HuH-7 (cell line): ENCODE results near the gene ARFGEF2.
"Not testable (repeated sequence)": the region's sequence is repeated elsewhere in the genome, so short reads cannot be mapped to it uniquely, and the experiment has no call there.

Experiments used
- DNase-seq: peaks from one replicate; pipeline ENCODE4 v3.0.0; 2011; ENCODE audit warnings: low spot score

ARFGEF2 gene

GRCh38 chr20:48956052-48956451, 34.5 kb downstream of the ARFGEF2 start:
- DNase-seq, result no peak

DNA sequence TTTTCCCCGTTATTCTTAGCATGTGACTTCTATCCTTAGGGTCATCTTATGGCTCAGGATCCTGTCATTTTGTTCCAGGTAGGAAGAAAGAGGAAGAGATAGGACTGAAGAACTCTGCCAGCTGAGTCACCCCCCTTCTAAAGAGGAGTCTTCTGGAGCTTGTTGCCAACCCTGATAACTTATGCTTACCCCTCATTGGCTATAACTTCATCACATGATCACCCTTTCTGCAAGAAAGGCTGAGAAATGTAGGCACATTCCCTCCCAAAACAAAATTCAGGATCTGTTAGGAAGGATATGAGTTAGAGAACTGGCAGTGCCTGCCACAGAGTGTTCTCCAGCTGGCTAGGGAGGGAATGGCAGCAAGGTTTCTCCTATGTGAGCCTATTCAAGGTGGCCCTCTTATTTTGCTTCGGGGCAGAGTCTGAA, 35.6 kb downstream of the ARFGEF2 start:
- no peak for DNase-seq

DNA sequence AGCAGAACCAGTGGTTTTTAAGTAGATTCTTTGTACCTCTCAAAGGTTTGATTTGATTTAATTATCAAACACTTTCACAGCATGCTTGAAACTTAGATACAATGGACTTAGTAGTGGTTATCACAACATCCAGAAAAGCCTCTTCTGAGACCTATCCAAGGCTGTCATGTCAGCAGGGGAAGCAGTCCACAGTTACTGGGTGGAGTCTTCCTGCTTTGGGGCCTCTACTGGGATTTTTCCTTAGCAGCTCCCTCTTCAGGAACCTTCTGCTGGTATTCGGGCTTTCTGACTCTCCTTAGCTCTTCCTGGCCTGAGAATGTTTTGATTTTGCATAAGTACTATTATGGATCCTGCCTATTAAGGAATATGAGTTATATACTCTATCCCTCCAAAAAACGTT, 36.0 kb downstream of the ARFGEF2 start:
- no peak for DNase-seq

- no peak for DNase-seq
Observed at GRCh38 chr20:48958743-48959142, 37.2 kb downstream of the ARFGEF2 start.

- no peak for DNase-seq
Observed at GRCh38 chr20:48959899-48960550, 38.5 kb downstream of the ARFGEF2 start.

GRCh38 chr20:48962421-48962820, 40.9 kb downstream of the ARFGEF2 start:
- DNase-seq, result no peak

DNA sequence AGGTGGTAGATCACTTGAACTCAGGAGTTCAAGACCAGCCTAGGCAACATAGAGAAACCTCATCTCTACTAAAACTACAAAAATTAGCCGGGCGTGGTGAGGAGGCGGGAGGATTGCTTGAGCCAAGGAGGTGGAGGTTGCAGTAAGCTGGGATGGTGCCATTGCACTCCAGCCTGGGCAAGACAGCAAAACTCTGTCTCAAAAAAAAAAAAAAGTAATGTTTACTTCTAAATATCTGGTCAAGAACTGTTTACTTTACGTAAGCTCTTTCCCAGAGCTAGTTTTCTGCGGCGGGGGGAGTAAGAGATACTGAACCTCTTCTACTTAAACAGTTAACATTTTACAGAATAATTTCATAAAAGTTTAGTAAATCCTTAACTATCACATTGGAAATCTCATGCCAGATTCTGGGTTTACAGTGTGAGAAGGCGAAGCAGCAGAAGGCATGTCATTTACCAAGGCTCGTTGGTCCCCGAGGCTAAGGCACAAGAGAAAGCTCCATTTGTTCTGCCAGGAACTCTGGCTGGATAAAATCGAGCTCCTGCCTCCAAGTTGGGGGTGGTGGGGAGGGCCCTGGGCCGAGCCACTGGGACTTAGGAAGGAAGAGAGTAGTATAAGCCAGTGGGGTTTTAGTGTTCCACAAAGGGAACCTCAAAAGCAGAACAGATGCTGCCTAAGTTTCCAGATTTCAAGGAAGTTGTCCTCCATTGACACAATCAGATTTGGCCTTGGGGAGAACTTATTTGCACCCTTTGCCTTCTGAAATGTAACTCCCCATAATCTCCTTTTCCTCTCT, 41.7 kb downstream of the ARFGEF2 start:
- no peak for DNase-seq

DNA sequence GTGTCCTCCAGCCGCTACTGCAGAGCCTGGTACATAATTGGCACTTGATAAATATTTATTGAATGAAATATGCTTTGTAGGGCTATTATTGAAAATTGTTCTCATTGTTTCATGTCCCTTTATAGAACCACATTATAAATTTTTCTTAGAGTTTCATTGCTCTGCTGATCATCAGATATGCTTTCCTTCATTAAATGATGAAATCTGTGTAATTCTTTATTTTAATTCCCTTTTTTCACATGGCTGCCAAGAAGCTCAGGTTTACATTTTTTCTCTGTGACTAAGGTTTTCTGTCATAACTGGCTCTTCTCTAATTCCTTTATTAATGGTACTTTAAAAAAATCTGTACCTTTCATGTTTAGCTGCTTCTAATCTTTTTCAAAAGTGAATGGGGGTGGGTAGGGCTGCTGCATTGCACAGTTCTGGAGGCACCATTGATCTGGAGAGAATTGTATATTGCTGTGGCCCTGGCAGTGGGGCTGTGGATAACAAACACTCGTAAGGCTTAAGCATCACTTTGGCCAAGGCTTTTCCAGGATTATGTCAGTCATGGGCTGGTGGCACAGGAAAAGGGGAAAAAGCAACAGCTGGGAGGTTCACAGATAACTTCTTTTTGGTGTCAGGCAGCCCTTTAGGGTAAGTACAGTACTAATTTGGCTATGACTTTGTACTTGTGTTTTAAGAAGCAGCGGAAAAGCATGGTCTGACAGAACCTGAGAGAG, 43.8 kb downstream of the ARFGEF2 start:
- DNase-seq, result no peak

DNA sequence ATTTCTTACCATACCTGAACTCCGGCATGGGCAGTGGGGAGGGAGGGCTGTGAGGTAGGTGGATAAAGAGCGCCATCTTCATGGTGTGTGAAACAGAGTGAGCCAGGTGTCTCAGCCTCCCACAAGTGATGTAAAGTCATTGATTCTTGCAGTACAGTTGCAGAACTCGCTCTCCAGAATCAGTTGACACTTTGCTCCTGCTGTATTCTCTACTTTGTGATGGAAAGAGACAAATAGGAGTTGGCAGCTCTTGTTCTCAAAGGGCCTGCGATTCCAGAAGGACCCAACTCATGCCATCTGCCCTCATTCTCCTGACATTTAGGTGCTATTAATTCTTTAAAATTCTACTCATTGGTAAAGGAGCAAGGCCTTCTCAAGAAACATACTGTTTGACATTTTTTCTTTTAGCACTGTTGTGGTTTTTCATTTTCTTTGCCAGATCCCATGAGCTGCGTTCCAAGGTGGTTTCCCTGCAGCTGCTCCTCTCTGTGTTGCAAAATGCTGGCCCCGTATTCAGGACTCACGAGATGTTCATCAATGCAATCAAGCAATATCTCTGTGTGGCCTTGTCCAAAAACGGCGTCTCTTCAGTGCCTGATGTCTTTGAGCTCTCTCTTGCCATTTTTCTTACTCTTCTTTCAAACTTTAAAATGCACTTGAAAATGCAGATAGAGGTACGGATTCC, 49.3 kb downstream of the ARFGEF2 start:
- DNase-seq, result no peak

GRCh38 chr20:48971956-48972355, 50.4 kb downstream of the ARFGEF2 start:
- DNase-seq, result no peak

GRCh38 chr20:48972816-48973215, 51.3 kb downstream of the ARFGEF2 start:
- DNase-seq, result no peak

- no peak for DNase-seq
Observed at GRCh38 chr20:48975955-48976354, 54.4 kb downstream of the ARFGEF2 start.

DNA sequence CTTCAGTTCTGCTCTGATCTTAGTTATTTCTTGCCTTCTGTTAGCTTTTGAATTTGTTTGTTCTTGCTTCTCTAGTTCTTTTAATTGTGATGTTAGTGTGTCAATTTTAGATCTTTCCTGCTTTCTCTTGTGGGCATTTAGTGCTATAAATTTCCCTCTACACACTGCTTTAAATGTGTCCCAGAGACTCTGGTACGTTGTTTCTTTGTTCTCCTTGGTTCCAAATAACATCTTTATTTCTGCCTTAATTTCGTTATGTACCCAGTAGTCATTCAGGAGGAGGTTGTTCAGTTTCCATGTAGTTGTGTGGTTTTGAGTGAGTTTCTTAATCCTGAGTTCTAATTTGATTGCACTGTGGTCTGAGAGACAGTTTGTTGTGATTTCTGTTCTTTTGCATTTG, 58.5 kb downstream of the ARFGEF2 start:
- DNase-seq, result not testable (repeated sequence)

GRCh38 chr20:48983423-48984400, 62.2 kb downstream of the ARFGEF2 start:
- DNase-seq, result no peak

DNA sequence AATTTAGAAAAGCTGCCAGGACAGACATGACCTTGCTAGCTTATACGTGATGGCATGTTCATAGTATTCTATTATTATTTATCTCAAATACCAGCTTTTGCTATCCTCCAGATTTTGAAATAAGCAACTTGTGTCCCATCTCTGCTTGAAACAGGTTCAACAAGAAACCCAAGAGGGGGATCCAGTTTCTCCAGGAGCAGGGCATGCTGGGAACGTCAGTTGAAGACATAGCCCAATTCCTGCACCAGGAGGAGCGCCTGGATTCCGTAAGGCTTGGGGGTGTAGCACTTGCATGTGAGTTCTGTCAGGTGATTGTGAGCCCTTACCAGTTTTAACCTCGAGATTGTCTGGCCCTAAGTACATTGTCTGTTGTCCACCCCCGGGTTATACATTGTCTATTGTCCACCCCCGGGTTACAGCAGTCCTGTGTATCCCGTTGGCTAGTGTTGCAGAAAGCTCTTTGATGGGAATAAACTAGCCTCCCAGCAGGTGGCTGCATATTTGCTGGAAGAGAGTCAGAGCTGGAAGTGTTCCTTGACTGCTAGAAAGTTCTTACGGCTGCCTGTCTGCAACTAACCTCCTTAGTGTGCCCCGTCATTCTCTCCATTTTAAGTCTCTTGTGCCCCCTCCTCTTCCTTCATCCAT, 63.2 kb downstream of the ARFGEF2 start:
- no peak for DNase-seq

- peak; percentile 31 for DNase-seq
Observed at GRCh38 chr20:48986899-48987298, 65.4 kb downstream of the ARFGEF2 start.

GRCh38 chr20:48990467-48990866, 69.0 kb downstream of the ARFGEF2 start:
- DNase-seq, result no peak

GRCh38 chr20:48995589-48995988, 74.1 kb downstream of the ARFGEF2 start:
- no peak for DNase-seq

DNA sequence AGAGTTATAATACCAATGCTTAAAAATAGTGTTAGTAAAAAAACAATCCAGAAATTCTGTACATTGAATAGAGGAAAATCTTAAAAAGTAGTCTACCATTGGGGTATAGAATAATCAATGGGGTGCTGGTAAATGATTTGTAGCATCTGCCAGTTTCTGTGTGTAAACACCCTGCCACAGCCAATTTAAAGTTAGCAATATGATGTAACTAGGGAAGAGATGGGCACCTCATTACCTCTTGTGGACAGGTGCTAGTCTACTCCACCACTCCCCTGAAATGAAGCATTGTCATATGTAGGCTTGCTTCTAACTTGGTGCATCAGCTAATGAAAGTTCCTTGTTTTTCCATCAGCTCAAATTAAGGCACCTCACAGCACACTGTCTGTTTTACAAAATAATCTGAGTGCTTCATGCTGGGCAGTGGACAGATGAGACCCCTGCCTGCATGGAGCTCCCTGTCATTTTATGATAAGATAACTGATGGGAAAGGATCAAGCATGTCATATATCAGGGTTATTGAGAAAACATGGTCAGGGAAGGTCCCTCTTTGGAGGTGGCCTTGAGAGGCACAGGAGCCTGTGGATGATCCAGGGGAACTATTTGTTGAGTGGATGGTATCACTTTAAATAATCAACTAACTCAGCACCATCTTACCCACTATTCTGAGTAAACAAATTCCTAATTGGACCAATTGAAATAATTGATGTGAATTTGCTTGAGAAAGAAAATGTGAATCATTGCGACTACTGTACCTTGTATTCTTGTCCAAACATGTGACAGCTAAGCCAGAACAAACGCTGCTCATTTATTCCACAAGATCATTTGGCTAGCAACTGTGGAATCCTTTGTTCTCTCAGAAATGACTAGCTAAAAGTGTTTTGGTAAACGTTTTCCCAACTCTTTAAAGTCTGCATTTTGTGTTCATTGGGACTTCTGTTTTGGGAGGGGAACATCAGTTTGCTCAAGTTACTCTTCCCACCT, 78.7 kb downstream of the ARFGEF2 start:
- DNase-seq, result no peak
